Liver (tissue), 3 donors: ENCODE results near the gene TRABD.

Source experiments
- EGR1 ChIP-seq, 2 donors: IDR thresholded peaks; 2 replicates each; pipeline ENCODE4 v1.6.1; 2016 to 2018; ENCODE audit warnings: antibody characterized with exemption in 2 of 2, low read depth in 2 of 2
- GABPA ChIP-seq, 2 donors: IDR thresholded peaks in 1 of 2; conservative IDR thresholded peaks in 1 of 2; 2 replicates each; pipeline ENCODE4 v1.6.1; 2016; ENCODE audit warnings: antibody characterized with exemption in 2 of 2, mild to moderate bottlenecking in 1 of 2, moderate library complexity in 1 of 2
- JUND ChIP-seq, 2 donors: IDR thresholded peaks; 2 replicates each; pipeline ENCODE4 v1.6.1; 2016; ENCODE audit warnings: antibody characterized with exemption in 2 of 2
- RAD21 ChIP-seq, 2 donors: IDR thresholded peaks; 2 replicates each; pipeline ENCODE4 v1.6.1; 2016; ENCODE audit warnings: antibody characterized with exemption in 2 of 2, mild to moderate bottlenecking in 2 of 2
- RXRA ChIP-seq, 2 donors: IDR thresholded peaks; 2 replicates each; pipeline ENCODE4 v1.6.1; 2017 to 2018; ENCODE audit warnings: antibody characterized with exemption in 2 of 2, mild to moderate bottlenecking in 1 of 2
- SP1 ChIP-seq: IDR thresholded peaks from 2 replicates; pipeline ENCODE4 v1.6.1; 2018; ENCODE audit warnings: antibody characterized with exemption, mild to moderate bottlenecking
- TF ChIP-seq, protein P1 (sequence below): fragments of 150-350 bp; IDR thresholded peaks from 2 replicates; pipeline ENCODE4 v1.5.1; 2017; ENCODE audit warnings: improper control_type of control experiment, low read depth, low read length; ENCODE audit not compliant: missing input control
- TF ChIP-seq, protein P2 (sequence below): IDR thresholded peaks from 2 replicates; pipeline ENCODE4 v1.6.1; 2016; ENCODE audit warnings: antibody characterized with exemption
- TF ChIP-seq, protein P3 (sequence below): IDR thresholded peaks from 2 replicates; pipeline ENCODE4 v1.6.1; 2016; ENCODE audit warnings: antibody characterized with exemption, mild to moderate bottlenecking
- TF ChIP-seq, protein P4 (sequence below): IDR thresholded peaks from 2 replicates; pipeline ENCODE4 v1.6.1; 2016; ENCODE audit warnings: antibody characterized with exemption
- TF ChIP-seq, protein P5 (sequence below): IDR thresholded peaks from 2 replicates; pipeline ENCODE4 v1.6.1; 2016; ENCODE audit warnings: antibody characterized with exemption
- donor health status: healthy.
- donor health status: healthy.

DNA sequence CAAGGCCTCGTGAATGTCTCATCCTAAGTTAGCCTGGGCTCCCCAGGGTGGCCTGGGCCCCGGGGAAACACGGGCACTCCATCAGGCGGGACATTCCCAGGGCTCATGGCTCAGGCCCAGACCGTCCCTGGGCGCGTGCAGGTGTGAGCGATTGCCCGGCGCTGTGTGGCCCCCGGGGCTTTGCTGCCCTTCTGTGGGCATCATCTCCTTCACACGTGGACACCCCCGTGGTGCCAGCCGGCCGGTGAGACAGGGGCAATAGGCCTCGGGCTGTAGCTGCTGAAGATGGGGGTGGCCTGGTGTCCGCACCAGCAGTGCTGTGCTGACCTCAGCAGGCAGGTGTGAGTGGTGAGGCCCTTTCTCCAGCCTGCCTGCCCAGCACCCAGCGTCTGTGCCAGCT is 10.5 kb downstream of the TRABD start:
- TF ChIP-seq, protein P1, sequence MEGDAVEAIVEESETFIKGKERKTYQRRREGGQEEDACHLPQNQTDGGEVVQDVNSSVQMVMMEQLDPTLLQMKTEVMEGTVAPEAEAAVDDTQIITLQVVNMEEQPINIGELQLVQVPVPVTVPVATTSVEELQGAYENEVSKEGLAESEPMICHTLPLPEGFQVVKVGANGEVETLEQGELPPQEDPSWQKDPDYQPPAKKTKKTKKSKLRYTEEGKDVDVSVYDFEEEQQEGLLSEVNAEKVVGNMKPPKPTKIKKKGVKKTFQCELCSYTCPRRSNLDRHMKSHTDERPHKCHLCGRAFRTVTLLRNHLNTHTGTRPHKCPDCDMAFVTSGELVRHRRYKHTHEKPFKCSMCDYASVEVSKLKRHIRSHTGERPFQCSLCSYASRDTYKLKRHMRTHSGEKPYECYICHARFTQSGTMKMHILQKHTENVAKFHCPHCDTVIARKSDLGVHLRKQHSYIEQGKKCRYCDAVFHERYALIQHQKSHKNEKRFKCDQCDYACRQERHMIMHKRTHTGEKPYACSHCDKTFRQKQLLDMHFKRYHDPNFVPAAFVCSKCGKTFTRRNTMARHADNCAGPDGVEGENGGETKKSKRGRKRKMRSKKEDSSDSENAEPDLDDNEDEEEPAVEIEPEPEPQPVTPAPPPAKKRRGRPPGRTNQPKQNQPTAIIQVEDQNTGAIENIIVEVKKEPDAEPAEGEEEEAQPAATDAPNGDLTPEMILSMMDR = no peak
- TF ChIP-seq JUND (IDR thresholded peaks at IDR 0.05) (no peak), GABPA (IDR thresholded peaks at IDR 0.05 in 1 of 2, conservative IDR thresholded peaks at IDR 0.05 in 1 of 2) (no peak), SP1 (no peak), RAD21 (IDR thresholded peaks at IDR 0.05) (no peak), EGR1 (IDR thresholded peaks at IDR 0.05; ENCODE audit: low read depth in 2 of 2) (no peak), RXRA (IDR thresholded peaks at IDR 0.05) (no peak)
- TF ChIP-seq, protein P2, sequence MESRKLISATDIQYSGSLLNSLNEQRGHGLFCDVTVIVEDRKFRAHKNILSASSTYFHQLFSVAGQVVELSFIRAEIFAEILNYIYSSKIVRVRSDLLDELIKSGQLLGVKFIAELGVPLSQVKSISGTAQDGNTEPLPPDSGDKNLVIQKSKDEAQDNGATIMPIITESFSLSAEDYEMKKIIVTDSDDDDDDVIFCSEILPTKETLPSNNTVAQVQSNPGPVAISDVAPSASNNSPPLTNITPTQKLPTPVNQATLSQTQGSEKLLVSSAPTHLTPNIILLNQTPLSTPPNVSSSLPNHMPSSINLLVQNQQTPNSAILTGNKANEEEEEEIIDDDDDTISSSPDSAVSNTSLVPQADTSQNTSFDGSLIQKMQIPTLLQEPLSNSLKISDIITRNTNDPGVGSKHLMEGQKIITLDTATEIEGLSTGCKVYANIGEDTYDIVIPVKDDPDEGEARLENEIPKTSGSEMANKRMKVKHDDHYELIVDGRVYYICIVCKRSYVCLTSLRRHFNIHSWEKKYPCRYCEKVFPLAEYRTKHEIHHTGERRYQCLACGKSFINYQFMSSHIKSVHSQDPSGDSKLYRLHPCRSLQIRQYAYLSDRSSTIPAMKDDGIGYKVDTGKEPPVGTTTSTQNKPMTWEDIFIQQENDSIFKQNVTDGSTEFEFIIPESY = no peak
- TF ChIP-seq, protein P3, sequence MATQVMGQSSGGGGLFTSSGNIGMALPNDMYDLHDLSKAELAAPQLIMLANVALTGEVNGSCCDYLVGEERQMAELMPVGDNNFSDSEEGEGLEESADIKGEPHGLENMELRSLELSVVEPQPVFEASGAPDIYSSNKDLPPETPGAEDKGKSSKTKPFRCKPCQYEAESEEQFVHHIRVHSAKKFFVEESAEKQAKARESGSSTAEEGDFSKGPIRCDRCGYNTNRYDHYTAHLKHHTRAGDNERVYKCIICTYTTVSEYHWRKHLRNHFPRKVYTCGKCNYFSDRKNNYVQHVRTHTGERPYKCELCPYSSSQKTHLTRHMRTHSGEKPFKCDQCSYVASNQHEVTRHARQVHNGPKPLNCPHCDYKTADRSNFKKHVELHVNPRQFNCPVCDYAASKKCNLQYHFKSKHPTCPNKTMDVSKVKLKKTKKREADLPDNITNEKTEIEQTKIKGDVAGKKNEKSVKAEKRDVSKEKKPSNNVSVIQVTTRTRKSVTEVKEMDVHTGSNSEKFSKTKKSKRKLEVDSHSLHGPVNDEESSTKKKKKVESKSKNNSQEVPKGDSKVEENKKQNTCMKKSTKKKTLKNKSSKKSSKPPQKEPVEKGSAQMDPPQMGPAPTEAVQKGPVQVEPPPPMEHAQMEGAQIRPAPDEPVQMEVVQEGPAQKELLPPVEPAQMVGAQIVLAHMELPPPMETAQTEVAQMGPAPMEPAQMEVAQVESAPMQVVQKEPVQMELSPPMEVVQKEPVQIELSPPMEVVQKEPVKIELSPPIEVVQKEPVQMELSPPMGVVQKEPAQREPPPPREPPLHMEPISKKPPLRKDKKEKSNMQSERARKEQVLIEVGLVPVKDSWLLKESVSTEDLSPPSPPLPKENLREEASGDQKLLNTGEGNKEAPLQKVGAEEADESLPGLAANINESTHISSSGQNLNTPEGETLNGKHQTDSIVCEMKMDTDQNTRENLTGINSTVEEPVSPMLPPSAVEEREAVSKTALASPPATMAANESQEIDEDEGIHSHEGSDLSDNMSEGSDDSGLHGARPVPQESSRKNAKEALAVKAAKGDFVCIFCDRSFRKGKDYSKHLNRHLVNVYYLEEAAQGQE = no peak
- TF ChIP-seq, protein P4, sequence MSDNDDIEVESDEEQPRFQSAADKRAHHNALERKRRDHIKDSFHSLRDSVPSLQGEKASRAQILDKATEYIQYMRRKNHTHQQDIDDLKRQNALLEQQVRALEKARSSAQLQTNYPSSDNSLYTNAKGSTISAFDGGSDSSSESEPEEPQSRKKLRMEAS = no peak
- TF ChIP-seq, protein P5, sequence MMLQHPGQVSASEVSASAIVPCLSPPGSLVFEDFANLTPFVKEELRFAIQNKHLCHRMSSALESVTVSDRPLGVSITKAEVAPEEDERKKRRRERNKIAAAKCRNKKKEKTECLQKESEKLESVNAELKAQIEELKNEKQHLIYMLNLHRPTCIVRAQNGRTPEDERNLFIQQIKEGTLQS = no peak
